WTC11 (cell line): Measurements from ENCODE around the gene USH1C. TPM values are rescaled to one million over a fixed set of nuclear protein-coding genes. Genes with fewer than 3 reads are reported as not detected.

ENCODE experiments used
- ATAC-seq: fragments of 200-7000 bp; cut with Tn5 transposase; 2 replicates; pipeline ENCODE4 v1.10.0; 2021; ENCODE audit warnings: mild to moderate bottlenecking, moderate library complexity
- CTCF ChIA-PET: fragments of 300-600 bp; sonication (Branson Sonifier 250); formaldehyde crosslinking; loops from one replicate; lab custom pipeline; 2021; ENCODE audit warnings: antibody characterized with exemption; lab: Charles Lee
- POLR2A ChIA-PET: fragments of 350-600 bp; sonication (Branson Sonifier 250); formaldehyde crosslinking; loops from one replicate; lab custom pipeline; 2021; ENCODE audit warnings: antibody characterized with exemption; lab: Charles Lee
- DNase-seq: peaks from one replicate; pipeline ENCODE4 v3.0.0; 2021; ENCODE audit warnings: low spot score
- H3K27ac Mint-ChIP-seq: 2 replicates; pipeline ENCODE4 v1.8.0; 2021; ENCODE audit warnings: mixed read lengths
- H3K27me3 Mint-ChIP-seq: 2 replicates; pipeline ENCODE4 v1.8.0; 2021; ENCODE audit warnings: low read depth, mild to moderate bottlenecking, moderate library complexity, mixed read lengths
- H3K36me3 Mint-ChIP-seq: 2 replicates; pipeline ENCODE4 v1.8.0; 2021; ENCODE audit warnings: mixed read lengths
- H3K4me1 Mint-ChIP-seq: 2 replicates; pipeline ENCODE4 v1.8.0; 2022; ENCODE audit warnings: mixed read lengths
- H3K4me3 Mint-ChIP-seq: 2 replicates; pipeline ENCODE4 v1.8.0; 2021; ENCODE audit warnings: mild to moderate bottlenecking, moderate library complexity, mixed read lengths
- H3K9me3 Mint-ChIP-seq: 2 replicates; pipeline ENCODE4 v1.8.0; 2021; ENCODE audit warnings: mixed read lengths
- ATF1 ChIP-seq: sonication (generic); formaldehyde crosslinking; IDR thresholded peaks from 2 replicates; pipeline ENCODE4 v1.8.1; 2023; ENCODE audit warnings: mild to moderate bottlenecking, moderate library complexity, missing genetic modification reagents
- ELF4 ChIP-seq: sonication (generic); formaldehyde crosslinking; IDR thresholded peaks from 2 replicates; pipeline ENCODE4 v1.8.1; 2022; ENCODE audit warnings: low read depth, mild to moderate bottlenecking, moderate library complexity, missing genetic modification reagents
- EMX1 ChIP-seq: fragments of 250-450 bp; sonication (Bioruptor Pico); IDR thresholded peaks from 2 replicates; pipeline ENCODE4 v1.8.0; 2021; ENCODE audit warnings: mild to moderate bottlenecking
- ESRRA ChIP-seq: sonication (generic); formaldehyde crosslinking; IDR thresholded peaks from 2 replicates; pipeline ENCODE4 v1.8.1; 2022; ENCODE audit warnings: mild to moderate bottlenecking, missing genetic modification reagents, borderline replicate concordance
- GABPB1 ChIP-seq: sonication (generic); formaldehyde crosslinking; IDR thresholded peaks from 2 replicates; pipeline ENCODE4 v1.8.1; 2023; ENCODE audit warnings: mild to moderate bottlenecking, missing genetic modification reagents
- GRHL2 ChIP-seq: fragments of 250-450 bp; sonication (Bioruptor Pico); IDR thresholded peaks from 2 replicates; pipeline ENCODE4 v1.8.0; 2022; ENCODE audit warnings: mild to moderate bottlenecking, moderate library complexity; ENCODE audit not compliant: insufficient replicate concordance, severe bottlenecking
- GTF2I ChIP-seq: fragments of 250-450 bp; sonication (Bioruptor Pico); conservative IDR thresholded peaks from 2 replicates; pipeline ENCODE4 v1.4.0; 2021; ENCODE audit warnings: mild to moderate bottlenecking
- MXD4 ChIP-seq: fragments of 250-450 bp; sonication (Bioruptor Pico); IDR thresholded peaks from 2 replicates; pipeline ENCODE4 v1.8.0; 2021; ENCODE audit warnings: mild to moderate bottlenecking, moderate library complexity, borderline replicate concordance
- NFATC4 ChIP-seq: fragments of 250-450 bp; sonication (Bioruptor Pico); IDR thresholded peaks from 2 replicates; pipeline ENCODE4 v1.9.0; 2021; ENCODE audit warnings: mild to moderate bottlenecking
- NR2C2 ChIP-seq: sonication (generic); formaldehyde crosslinking; IDR thresholded peaks from 2 replicates; pipeline ENCODE4 v1.8.0; 2022; ENCODE audit warnings: mild to moderate bottlenecking, missing genetic modification reagents
- NR3C1 ChIP-seq: sonication (generic); formaldehyde crosslinking; conservative IDR thresholded peaks from 2 replicates; pipeline ENCODE4 v1.8.1; 2023; ENCODE audit warnings: low read depth, mild to moderate bottlenecking, missing genetic modification reagents
- SMAD3 ChIP-seq: sonication (generic); formaldehyde crosslinking; IDR thresholded peaks from 2 replicates; pipeline ENCODE4 v1.8.0; 2022; ENCODE audit warnings: missing genetic modification reagents, mild to moderate bottlenecking, borderline replicate concordance
- TEAD1 ChIP-seq: sonication (generic); formaldehyde crosslinking; IDR thresholded peaks from 2 replicates; pipeline ENCODE4 v1.8.0; 2022; ENCODE audit warnings: mild to moderate bottlenecking, missing genetic modification reagents
- USF2 ChIP-seq: sonication (generic); formaldehyde crosslinking; IDR thresholded peaks from 2 replicates; pipeline ENCODE4 v1.8.1; 2023; ENCODE audit warnings: mild to moderate bottlenecking, missing genetic modification reagents, moderate library complexity
- ZNF138 ChIP-seq: sonication (generic); formaldehyde crosslinking; conservative IDR thresholded peaks from 2 replicates; pipeline ENCODE4 v1.8.1; 2022; ENCODE audit warnings: mild to moderate bottlenecking, moderate library complexity, missing genetic modification reagents
- ZNF263 ChIP-seq: sonication (generic); formaldehyde crosslinking; IDR thresholded peaks from 2 replicates; pipeline ENCODE4 v1.8.1; 2022; ENCODE audit warnings: low read depth, mild to moderate bottlenecking, moderate library complexity, missing genetic modification reagents
- ZNF317 ChIP-seq: sonication (generic); formaldehyde crosslinking; IDR thresholded peaks from 2 replicates; pipeline ENCODE4 v1.8.1; 2023; ENCODE audit warnings: low read depth, mild to moderate bottlenecking, moderate library complexity, missing genetic modification reagents, borderline replicate concordance
- total RNA-seq: library from RNA; stranded (reverse); gene quantifications from 3 replicates; pipeline ENCODE4 v1.2.3, GENCODE V29; 2021
- TF ChIP-seq, protein P1 (sequence below): sonication (generic); formaldehyde crosslinking; IDR thresholded peaks from 2 replicates; pipeline ENCODE4 v1.8.1; 2023; ENCODE audit warnings: mild to moderate bottlenecking, missing genetic modification reagents
- TF ChIP-seq, protein P2 (sequence below): sonication (generic); formaldehyde crosslinking; IDR thresholded peaks from 2 replicates; pipeline ENCODE4 v1.8.1; 2022; ENCODE audit warnings: mild to moderate bottlenecking, moderate library complexity, missing genetic modification reagents
- TF ChIP-seq, protein P3 (sequence below): fragments of 200-600 bp; IDR thresholded peaks from 2 replicates; pipeline ENCODE4 v1.8.0; 2022; ENCODE audit warnings: antibody characterized with exemption
- TF ChIP-seq, protein P4 (sequence below): sonication (generic); formaldehyde crosslinking; IDR thresholded peaks from 2 replicates; pipeline ENCODE4 v1.8.1; 2022; ENCODE audit warnings: missing genetic modification reagents, borderline replicate concordance

USH1C gene
- total RNA-seq, 1 experiment from 2014 or later, result 3.9 TPM

DNA sequence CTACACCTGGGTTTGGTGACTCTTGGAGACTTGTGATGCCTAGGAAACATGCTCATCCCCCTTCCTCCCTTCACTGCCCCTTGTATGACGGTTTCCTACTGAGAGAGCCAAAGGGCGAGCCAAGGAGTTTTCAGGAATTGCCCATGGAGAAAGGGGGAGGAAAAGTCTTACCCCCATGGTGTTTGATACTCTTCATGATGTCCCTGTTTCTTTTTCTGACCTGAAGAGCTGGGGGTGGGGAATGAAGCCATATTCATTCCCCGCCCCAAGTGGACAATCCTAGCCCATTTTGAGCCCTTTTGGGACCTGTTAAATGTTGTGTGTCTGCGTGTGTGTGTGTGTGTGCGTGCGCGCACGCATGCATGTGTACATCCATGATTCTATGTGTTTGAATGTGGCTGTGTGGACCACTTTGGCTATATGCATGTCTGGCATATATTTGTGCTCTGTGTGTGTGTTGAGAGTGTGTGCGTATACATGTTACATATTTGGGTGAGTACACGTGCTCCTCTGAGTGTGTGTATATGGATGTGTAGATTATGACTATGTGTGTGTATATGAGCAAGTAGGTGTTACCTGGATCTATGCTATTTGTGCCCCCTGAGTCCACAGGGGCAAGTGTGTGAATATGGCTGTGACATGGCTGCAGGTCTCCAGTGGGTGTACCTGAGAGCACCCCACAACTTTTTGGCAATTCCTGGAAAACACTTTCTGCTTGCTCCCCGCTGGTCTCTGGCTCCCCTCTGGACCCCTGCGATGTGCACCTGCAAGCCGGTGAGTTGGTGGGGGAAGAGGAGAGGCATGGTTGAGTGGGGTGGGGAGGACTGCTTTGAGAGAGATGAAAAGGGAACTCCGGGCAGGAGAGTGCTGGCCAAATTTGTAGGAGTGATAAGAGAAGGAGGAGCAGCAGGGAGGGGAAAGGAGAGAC is 27.5 kb upstream of the USH1C start:
- H3K9me3 Mint-ChIP-seq, result no peaks in the 10 kb centered on the region
- CTCF ChIA-PET, result interaction anchor here (1.1 to 1.3 kb wide), 2 partner anchors 27 to 44 kb away, joined by 3 read pairs; no protein-coding TSS in a partner anchor
- H3K36me3 Mint-ChIP-seq, result no peaks in the 10 kb centered on the region
- H3K27me3 Mint-ChIP-seq, result no peaks in the 10 kb centered on the region; the same call in 1 of the 2 replicates
- H3K4me1 Mint-ChIP-seq, result peaks cover 9% of the 10 kb centered on the region; the same call in 1 of the 2 replicates
- POLR2A ChIA-PET, result no interaction called here
- no peak overlapping the region for H3K4me3 Mint-ChIP-seq
- no peak overlapping the region for H3K27ac Mint-ChIP-seq
- TF ChIP-seq USF2 (CRISPR knock-in tag) (no peak), ESRRA (no peak), ZNF263 (no peak), ZNF317 (CRISPR knock-in tag) (no peak), ELF4 (CRISPR knock-in tag) (no peak), MXD4 (CRISPR knock-in tag) (no peak), NFATC4 (CRISPR knock-in tag) (no peak), EMX1 (CRISPR knock-in tag) (no peak), GTF2I (CRISPR knock-in tag) (no peak), ZNF138 (CRISPR knock-in tag) (no peak), SMAD3 (CRISPR knock-in tag) (no peak), NR3C1 (CRISPR knock-in tag) (no peak), NR2C2 (CRISPR knock-in tag) (no peak)
- TF ChIP-seq, protein P1, sequence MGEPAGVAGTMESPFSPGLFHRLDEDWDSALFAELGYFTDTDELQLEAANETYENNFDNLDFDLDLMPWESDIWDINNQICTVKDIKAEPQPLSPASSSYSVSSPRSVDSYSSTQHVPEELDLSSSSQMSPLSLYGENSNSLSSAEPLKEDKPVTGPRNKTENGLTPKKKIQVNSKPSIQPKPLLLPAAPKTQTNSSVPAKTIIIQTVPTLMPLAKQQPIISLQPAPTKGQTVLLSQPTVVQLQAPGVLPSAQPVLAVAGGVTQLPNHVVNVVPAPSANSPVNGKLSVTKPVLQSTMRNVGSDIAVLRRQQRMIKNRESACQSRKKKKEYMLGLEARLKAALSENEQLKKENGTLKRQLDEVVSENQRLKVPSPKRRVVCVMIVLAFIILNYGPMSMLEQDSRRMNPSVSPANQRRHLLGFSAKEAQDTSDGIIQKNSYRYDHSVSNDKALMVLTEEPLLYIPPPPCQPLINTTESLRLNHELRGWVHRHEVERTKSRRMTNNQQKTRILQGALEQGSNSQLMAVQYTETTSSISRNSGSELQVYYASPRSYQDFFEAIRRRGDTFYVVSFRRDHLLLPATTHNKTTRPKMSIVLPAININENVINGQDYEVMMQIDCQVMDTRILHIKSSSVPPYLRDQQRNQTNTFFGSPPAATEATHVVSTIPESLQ, result no peak
- TF ChIP-seq, protein P2, sequence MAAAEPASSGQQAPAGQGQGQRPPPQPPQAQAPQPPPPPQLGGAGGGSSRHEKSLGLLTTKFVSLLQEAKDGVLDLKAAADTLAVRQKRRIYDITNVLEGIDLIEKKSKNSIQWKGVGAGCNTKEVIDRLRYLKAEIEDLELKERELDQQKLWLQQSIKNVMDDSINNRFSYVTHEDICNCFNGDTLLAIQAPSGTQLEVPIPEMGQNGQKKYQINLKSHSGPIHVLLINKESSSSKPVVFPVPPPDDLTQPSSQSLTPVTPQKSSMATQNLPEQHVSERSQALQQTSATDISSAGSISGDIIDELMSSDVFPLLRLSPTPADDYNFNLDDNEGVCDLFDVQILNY, result no peak
- TF ChIP-seq, protein P3, sequence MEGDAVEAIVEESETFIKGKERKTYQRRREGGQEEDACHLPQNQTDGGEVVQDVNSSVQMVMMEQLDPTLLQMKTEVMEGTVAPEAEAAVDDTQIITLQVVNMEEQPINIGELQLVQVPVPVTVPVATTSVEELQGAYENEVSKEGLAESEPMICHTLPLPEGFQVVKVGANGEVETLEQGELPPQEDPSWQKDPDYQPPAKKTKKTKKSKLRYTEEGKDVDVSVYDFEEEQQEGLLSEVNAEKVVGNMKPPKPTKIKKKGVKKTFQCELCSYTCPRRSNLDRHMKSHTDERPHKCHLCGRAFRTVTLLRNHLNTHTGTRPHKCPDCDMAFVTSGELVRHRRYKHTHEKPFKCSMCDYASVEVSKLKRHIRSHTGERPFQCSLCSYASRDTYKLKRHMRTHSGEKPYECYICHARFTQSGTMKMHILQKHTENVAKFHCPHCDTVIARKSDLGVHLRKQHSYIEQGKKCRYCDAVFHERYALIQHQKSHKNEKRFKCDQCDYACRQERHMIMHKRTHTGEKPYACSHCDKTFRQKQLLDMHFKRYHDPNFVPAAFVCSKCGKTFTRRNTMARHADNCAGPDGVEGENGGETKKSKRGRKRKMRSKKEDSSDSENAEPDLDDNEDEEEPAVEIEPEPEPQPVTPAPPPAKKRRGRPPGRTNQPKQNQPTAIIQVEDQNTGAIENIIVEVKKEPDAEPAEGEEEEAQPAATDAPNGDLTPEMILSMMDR, result no peak
- TF ChIP-seq, all 79 proteins: peak for 0
- DNase-seq (peak; percentile 5), ATAC-seq (no peak)

GRCh38 chr11:17570034-17570433 is 25.8 kb upstream of the USH1C start:
- no peak for TF ChIP-seq MXD4 (CRISPR knock-in tag)
- no peak for TF ChIP-seq GABPB1 (CRISPR knock-in tag)
- no peak for TF ChIP-seq GRHL2 (CRISPR knock-in tag)
- TF ChIP-seq ATF1, result no peak
- TF ChIP-seq, protein P4, sequence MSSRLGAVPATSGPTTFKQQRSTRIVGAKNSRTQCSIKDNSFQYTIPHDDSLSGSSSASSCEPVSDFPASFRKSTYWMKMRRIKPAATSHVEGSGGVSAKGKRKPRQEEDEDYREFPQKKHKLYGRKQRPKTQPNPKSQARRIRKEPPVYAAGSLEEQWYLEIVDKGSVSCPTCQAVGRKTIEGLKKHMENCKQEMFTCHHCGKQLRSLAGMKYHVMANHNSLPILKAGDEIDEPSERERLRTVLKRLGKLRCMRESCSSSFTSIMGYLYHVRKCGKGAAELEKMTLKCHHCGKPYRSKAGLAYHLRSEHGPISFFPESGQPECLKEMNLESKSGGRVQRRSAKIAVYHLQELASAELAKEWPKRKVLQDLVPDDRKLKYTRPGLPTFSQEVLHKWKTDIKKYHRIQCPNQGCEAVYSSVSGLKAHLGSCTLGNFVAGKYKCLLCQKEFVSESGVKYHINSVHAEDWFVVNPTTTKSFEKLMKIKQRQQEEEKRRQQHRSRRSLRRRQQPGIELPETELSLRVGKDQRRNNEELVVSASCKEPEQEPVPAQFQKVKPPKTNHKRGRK (CRISPR knock-in tag), result no peak
- no peak for TF ChIP-seq NR3C1 (CRISPR knock-in tag)
- no peak for TF ChIP-seq TEAD1
- CTCF ChIA-PET, result no interaction called here
- ATAC-seq, result peak; percentile 34; the same call in 1 of the 2 replicates

More at GRCh38 chr11:17570034-17570433, 25.8 kb upstream of the USH1C start:
- Mint-ChIP-seq H3K27ac (no peak overlapping the region), H3K36me3 (no peaks in the 10 kb centered on the region), H3K4me1 (0 out of 2 replicates have a peak, but pooled peaks cover 4% of the 10 kb centered on the region), H3K9me3 (no peaks in the 10 kb centered on the region), H3K4me3 (no peak overlapping the region), H3K27me3 (no peaks in the 10 kb centered on the region; the same call in 1 of the 2 replicates)
- peak; percentile 12 for DNase-seq
- POLR2A ChIA-PET, result no interaction called here
